ENCODE measurements around the gene RNU11.

Gene RNU11

GRCh38 chr1:28648474-28649198 lies at the start of gene RNU11:
RNU11 (plus strand) TSS chr1:28648600.
- peak; percentile 94 for DNase-seq (ENCODE audit: low read depth)
- peak within 1 kb of the TSS; percentile 38 for H3K4me3 ChIP-seq (ENCODE audit: control insufficient read depth, low read depth, low read length)
- TF ChIP-seq, protein P1, sequence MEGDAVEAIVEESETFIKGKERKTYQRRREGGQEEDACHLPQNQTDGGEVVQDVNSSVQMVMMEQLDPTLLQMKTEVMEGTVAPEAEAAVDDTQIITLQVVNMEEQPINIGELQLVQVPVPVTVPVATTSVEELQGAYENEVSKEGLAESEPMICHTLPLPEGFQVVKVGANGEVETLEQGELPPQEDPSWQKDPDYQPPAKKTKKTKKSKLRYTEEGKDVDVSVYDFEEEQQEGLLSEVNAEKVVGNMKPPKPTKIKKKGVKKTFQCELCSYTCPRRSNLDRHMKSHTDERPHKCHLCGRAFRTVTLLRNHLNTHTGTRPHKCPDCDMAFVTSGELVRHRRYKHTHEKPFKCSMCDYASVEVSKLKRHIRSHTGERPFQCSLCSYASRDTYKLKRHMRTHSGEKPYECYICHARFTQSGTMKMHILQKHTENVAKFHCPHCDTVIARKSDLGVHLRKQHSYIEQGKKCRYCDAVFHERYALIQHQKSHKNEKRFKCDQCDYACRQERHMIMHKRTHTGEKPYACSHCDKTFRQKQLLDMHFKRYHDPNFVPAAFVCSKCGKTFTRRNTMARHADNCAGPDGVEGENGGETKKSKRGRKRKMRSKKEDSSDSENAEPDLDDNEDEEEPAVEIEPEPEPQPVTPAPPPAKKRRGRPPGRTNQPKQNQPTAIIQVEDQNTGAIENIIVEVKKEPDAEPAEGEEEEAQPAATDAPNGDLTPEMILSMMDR (IDR thresholded peaks at IDR 0.05; ENCODE audit: control insufficient read depth, insufficient read depth, low read depth, low read length, missing control alignments): no peak

- no peak overlapping the region for H3K4me3 ChIP-seq (ENCODE audit: control insufficient read depth, low read depth, low read length)
- peak; percentile 76 for DNase-seq (ENCODE audit: low read depth)
- TF ChIP-seq, protein P1 (IDR thresholded peaks at IDR 0.05; ENCODE audit: control insufficient read depth, insufficient read depth, low read depth, low read length, missing control alignments): no peak
Measured at GRCh38 chr1:28601696-28602095, 46.7 kb upstream of the RNU11 start.

DNA sequence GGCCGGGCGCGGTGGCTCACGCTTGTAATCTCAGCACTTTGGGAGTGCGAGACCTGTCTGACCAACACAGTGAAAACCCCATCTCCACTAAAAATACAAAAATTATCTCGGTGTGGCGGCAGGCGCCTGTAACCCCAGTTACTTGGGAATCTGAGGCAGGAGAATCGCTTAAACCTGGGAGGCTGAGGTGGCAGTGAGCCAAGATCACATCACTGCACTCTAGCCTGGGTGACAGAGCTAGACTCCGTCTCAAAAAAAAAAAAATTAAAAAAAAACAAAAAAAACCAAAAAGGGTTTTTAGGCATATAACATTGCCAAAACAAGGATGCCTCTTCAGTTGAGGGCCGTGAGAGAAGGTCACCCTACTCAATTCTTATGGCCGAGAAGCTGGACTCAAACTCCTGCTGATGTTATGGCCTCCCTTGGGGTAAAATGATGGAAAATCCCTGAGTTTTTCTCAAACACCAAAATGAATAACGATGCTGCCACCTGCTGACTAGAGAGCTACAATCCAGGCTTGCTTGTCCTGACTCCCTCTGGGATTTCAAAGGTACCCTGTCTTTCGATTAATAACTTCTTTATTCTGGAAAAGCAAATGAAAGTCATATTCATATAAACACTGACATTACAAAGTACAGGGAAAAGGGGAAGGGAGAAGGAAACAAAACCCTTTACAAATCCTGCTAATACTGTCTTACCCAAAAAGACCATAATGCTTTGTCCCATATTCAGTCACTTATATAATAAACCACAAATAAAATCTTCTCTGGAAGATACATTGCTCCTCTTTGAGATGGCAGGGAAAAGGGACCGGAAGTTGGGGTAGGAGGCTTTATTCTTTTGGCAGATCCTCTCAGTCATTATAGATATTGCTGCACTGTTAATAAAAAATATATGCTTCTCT lies 45.6 kb upstream of the RNU11 start:
- DNase-seq (ENCODE audit: low read depth): peak; percentile 45
- no peak overlapping the region for H3K4me3 ChIP-seq (ENCODE audit: control insufficient read depth, low read depth, low read length)
- TF ChIP-seq, protein P1 (IDR thresholded peaks at IDR 0.05; ENCODE audit: control insufficient read depth, insufficient read depth, low read depth, low read length, missing control alignments): peak; percentile 77

DNA sequence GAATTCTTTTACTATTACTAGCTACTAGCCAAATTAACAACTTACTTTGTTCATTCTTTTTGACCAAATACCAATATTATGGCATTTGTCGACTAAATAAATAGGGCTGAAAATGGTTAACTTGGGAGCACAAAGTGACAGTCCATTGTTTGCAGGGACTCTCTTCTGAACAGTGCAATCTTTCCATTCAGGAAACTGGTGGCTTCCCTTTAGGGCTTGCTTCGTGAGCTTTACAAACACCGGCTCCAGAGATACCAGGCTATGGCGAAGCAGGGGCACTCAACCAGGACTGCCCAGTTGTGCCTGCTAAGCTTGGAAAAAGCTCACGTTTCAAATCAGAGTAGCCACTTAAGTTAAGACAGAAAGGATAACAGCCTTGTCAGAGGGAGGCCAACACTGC lies 44.0 kb upstream of the RNU11 start:
- DNase-seq (ENCODE audit: low read depth): no peak
- H3K4me3 ChIP-seq (ENCODE audit: control insufficient read depth, low read depth, low read length): no peak overlapping the region
- TF ChIP-seq, protein P1 (IDR thresholded peaks at IDR 0.05; ENCODE audit: control insufficient read depth, insufficient read depth, low read depth, low read length, missing control alignments): no peak

DNA sequence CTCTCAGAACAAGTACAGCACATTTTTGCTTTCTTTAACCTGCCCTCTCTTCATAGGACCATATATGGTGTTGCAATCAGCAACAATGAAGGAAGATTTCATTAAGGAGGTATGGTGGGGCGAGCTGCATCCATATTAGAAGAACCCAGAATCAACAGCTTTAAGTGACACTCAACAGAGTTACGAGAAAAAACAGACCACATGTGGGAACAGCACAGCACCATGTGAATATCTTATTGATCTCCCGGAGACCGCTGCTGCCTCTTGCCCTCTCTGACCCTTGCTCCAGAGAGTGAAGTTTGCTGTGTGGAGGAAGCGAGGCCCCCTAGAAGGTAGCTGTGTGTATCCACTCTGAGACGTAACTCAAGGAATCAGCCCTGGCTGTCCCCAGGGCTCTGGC lies 43.4 kb upstream of the RNU11 start:
- no peak overlapping the region for H3K4me3 ChIP-seq (ENCODE audit: control insufficient read depth, low read depth, low read length)
- DNase-seq (ENCODE audit: low read depth): no peak
- TF ChIP-seq, protein P1 (IDR thresholded peaks at IDR 0.05; ENCODE audit: control insufficient read depth, insufficient read depth, low read depth, low read length, missing control alignments): no peak

DNA sequence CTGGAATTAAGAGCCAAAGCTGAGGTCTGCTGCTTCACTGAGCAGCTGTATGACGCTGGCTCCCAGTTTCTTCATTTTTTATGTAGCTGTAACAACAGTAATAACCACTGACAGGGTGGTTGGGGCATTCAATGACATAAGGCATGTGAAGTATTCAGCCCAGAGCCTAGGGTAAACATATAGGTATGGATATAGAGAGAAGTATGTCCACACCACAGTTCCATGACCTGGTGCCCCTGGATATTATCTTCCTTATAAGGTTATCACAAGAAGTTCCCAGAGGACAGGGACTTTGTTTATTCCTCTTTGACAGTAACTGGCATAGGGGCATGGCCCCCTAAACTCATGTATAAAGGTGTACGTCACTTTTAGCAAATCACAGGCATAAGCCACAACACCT lies 41.6 kb upstream of the RNU11 start:
- TF ChIP-seq, protein P1 (IDR thresholded peaks at IDR 0.05; ENCODE audit: control insufficient read depth, insufficient read depth, low read depth, low read length, missing control alignments): no peak

More for the DNA sequence above, 41.6 kb upstream of the RNU11 start:
- DNase-seq (ENCODE audit: low read depth): no peak
- no peak overlapping the region for H3K4me3 ChIP-seq (ENCODE audit: control insufficient read depth, low read depth, low read length)

Measured in AG09309 (cell line).